Uterus (tissue), 2 donors: ENCODE measurements around the gene HSPB7.

ENCODE experiments used
- CTCF ChIP-seq, 4 experiments: fragments of 200-600 bp in 2 of 4; fragments of 450-650 bp in 2 of 4; sonication (generic) in 2 of 4; IDR thresholded peaks; one replicate each; pipeline ENCODE4 v1.5.1; 2016 to 2019; ENCODE audit warnings: antibody characterized with exemption in 4 of 4, mild to moderate bottlenecking in 2 of 4, moderate library complexity in 1 of 4
- POLR2A ChIP-seq, 2 donors: fragments of 450-650 bp; IDR thresholded peaks; one replicate each; pipeline ENCODE4 v1.6.1; 2016; ENCODE audit warnings: antibody characterized with exemption in 2 of 2, mild to moderate bottlenecking in 1 of 2, moderate library complexity in 1 of 2

- TF ChIP-seq CTCF (IDR thresholded peaks at IDR 0.05): no peak
- TF ChIP-seq POLR2A (IDR thresholded peaks at IDR 0.05): no peak
These were observed 47.4 kb upstream of the HSPB7 start for GRCh38 chr1:16065269-16065576.
